T-helper 9 cell (primary cell): ENCODE data around the gene TEX53.

ENCODE experiments used
- DNase-seq: peaks from one replicate; pipeline ENCODE4 v3.0.0-alpha.2; 2020

TEX53 gene

DNA sequence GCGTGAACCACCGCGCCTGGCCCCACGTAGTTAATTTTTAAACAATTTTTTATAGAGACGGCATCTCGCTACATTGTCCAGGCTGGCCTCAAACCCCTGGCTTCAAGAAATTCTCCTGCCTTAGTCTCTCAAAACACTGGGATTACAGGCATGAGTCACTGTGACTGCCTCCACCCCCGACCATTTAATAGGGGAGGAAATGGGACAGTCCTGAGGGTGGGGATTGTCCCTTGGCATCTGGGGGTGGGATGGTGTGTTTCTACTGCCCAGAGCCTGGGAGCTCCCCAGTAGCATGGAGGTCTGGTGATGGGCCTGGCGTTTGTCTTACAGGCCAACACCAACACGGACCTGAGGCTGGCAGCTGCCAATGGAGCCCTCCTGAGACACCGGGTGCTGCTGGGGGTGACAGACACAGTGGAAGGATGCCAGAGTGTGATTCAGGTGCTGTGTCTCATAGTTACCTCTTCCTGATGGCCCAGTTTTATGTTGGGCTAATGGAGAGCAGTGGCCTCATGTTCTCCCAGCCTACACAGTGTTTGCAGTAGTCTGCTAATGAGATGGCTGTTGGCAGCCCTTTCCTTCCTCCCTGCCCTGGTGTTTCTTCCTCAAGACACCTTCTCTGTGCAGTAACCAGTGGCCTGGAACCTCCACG is 24.0 kb downstream of the TEX53 start:
- no peak for DNase-seq

DNA sequence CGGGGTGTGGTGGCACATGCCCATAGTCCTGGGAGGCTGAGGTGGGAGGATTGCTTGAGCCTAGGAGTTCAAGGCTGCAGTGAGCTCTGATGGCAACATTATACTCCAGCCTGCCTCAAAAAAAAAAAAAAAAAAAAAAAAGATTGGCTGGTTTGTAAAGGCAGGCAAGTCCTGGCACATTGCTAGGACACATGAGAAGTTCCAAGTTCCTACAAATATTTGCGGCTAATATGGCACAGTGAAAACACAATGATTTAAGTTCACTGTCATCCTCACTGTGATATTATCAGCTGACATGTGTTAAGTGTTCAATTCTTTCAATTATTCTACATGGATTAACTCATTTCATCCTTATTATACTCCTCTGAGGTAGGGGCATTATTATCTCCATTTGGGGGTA is 26.4 kb downstream of the TEX53 start:
- no peak for DNase-seq

DNA sequence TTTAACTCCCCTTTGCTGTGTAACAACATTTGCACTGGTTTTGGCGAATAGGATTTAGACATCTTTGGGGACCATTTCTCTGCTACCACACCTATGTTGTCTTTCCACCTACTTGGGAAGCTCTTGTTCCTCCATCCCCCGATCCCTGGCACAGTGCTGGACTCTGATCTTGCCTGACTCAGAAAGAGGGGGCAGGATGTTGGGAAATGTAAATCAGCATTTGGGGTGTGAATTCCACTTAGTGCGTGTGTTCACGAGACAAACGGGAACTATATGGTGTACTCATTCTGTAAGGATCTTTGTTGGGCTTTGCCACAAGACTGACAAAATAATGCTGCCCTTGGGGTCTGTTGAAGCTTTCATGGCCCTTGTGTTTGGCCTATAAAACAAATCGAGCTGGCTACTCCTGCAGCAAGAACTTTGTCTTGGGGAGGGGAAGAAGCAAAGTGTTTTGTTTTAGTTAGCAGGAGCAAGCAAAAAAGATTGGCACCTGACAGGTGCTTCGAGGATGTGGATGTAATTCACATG is 28.0 kb downstream of the TEX53 start:
- no peak for DNase-seq

DNA sequence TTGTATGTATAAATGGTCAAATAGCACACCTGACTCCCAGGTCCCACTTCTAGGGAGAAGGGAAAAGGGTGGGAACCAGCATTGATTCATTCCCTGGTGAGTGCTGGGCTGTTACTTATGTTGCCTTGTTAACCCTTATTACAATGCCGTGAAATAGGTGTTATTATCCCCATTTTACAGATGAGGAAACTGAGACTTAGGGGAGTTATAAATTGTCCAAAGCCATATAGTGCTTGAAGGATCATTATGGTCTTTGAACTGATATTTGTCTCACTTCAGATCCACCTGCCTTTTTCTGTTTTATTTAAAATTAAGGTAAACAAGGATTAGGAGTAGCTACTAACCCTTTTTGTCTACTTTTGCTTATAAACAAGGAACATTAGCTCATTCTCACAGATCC is 30.1 kb downstream of the TEX53 start:
- no peak for DNase-seq

DNA sequence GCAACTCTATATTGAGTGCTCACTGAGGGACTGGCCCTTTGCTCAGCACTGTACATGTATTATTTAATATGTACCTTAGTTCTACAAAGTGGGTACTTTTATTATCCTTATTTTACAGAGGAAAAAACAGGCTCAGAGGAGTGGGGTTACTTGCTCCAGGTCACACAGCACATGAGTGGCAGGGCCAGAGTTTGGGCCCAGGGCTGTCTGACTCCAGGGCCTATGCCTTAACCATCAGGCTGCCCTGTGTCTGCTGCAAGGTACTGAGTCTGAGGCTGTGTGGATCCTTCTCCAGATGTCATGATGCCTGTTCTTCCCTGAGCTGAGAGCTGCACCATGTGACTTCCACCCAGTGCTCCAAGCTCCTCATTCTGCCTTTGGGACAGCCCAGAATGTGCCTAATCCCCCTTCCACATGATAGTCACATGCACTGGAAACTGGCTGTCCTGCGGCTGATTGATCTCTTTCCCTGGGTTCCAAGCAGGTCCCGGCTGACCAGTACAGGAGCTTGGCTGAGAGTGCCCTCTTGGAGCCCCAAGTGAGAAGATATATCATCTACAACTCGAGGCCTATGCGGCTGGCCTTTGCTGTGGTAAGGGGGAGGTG is 31.1 kb downstream of the TEX53 start:
- no peak for DNase-seq

DNA sequence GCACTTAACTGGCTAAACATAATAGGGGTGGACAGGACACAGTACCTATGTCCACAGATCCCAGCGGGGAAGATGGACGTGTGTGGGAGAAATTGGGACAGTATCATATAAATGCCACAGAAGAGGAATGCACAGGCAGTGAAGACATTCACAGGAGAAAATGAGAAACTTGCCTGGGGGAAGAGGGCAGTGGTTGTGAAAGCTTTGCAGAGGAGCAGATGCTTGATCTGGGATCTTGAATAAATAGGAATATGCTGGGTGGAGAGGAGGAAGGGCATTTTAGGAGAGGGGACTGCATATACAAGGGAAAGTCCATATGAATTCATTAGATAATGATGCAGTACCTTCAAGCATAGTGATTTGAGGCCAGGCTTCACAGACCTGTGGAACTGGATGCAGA is 32.9 kb downstream of the TEX53 start:
- DNase-seq = no peak

DNA sequence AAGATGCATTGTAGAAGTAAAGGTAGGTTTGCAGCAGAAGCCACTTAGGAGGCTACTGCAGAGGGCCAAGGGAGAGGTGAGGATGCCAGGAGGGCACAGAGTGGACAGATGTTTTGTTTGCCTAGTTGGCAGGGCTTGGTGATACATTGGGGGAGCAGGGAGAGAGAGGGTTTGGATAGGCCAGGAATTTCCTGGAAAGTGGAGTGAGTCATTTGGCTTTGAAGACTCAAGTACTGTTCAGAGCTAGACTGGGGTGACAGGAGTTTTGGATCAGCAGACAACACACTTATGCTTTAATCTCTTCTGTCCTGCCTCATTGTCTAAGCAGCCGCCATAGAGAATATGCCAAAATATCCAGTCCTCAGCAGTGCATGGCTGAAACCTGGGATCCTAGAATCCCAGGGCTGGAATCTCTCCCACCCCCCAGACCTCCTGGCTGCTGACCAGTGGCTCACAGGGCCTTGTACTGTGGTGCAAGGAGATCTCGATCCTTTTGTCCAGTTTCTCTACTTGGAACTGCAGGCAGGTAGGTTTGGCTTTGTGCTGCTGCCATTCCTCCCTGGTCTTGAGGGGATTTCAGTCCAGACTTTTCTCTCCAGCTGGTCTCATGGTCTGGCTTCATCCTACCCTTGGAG is 35.5 kb downstream of the TEX53 start:
- DNase-seq = no peak

DNA sequence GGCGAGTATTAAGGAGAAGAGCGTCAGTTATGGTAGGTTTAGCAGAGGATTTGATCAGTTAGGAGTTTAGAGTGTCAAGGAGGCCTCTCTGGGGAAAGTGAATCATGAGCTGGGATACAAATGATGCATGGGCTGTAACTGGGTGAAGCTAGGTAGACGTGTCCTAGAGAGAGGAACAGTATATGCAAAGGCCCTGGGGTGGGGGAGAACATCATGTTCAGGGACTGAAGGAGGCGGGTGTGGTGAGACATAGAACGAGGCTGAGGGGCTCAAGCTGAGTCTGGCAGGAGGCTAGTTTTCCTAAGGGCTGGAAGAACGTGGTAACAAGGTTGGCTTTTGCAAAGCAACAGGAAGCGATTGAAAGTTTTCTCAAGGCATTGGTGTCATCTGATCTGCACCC is 36.0 kb downstream of the TEX53 start:
- no peak for DNase-seq

DNA sequence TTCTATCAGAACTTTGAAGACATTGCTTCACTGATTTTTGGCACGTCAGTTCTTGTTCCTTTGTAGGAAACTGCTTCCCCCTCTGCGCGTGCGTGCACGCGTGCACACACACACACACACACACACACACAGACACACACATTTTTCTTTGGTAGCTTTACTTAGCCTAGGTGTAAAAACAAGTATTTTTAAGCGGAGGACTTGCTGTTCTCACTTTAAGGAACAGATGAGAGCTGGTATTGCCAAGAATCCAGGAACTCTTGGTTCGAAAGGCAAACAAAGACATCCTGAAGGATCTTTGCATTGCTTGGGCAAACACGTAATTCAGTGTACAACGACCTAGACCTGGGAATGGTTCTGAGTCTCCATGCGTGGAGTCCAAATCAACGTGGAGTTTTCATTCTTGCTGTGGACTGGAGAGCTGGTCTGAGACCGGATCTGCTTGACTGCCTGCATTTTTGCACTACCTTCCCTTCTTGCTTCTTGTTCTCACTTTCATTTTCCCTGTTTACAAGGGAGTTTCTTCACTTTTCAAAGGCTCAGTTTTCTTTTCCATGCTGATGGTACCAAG is 38.3 kb downstream of the TEX53 start:
- DNase-seq = no peak

DNA sequence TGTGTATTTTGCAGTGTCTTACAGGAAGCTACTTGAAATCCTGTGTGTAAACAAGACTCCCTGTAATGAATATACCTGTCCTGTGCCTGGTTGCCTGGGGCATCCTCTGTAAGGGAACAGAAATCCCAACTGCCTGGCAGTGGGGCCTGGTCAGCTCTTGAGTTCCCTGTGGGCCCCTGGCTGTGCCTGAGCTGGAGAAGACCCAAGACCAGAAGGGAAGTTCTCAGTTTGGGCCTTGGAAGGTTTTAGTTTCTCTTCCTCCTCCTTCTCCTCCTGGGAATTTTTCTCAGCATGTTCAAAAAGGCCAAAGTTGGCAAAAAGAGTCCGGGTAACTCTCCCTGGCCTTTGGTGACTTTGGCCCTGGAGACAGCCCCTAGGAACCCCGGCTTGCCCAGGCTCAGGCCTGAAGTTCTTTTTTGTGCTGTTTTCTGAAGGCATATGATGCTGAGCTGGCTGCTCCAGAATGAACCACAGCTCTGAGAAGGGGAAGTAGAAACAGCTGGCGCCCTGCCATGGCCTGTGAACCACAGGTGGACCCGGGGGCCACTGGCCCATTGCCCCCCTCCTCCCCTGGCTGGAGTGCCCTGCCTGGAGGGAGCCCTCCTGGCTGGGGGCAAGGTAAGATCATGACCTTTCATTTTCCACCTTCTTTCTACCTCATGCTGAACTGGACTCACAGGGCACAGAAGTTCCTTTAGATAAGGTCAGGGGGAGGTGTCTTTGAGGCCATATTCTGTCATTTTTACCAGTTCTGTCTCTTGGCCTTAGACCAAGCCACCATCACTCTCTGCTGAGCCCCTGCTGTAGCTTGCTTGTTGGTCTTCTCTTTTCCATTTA is 40.7 kb downstream of the TEX53 start:
- no peak for DNase-seq

DNA sequence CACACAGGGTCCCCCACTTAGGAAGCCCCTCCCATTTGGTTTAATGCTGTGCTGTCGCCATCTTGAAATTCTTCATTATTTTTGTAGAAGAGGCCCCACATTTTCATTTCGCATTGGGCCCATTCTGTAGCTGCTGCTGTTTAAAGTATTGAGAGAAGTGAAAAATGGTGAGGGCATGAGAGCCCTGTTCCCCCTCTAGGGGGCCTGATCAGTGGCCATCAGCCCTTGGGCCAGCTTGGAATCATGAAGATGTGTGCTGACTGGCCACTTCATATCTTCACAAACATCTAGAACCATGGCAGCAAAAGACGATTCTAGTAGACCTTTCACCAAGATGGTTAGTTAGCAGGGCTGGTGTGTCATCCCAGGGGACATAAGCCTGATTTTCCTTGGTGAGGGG is 43.2 kb downstream of the TEX53 start:
- DNase-seq = no peak

DNA sequence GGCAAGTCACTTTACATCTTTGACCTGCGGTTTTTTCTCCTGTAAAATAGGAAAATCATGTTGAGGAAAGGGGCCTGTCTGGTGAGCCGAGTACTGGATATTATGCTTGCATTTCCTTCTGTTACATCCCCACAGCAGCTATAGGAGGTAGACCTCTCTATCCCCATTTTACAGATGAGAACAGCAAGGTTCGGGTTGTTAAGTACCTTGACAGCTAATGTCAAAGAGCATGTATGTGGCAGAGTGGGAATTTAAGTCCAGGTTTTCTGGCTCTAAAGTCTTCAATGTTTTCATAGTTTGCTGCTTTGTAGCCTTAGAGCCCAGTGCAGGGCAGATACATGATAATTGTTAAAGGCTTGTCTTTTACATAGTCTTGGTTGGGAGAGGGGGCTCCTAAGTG is 43.7 kb downstream of the TEX53 start:
- DNase-seq = no peak

DNA sequence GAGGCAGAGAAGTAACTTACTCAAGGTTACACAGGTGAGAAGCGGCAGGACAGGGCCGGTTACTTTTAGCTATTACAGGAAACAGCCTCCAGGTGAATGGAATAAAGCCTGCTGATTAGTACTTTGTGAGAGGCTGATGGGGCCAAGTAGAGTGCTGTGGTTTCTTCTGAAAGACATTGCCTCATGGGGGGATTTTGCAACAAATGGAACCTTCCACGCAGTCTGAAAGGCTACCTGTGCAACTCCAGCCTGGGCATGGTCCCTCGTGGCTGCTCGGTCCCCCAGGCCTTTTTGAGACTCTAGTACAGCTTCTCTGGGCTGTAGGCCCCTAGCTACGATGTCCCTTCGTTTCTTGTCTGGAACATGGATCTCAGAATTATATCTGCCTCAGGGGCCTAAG is 44.5 kb downstream of the TEX53 start:
- no peak for DNase-seq

DNA sequence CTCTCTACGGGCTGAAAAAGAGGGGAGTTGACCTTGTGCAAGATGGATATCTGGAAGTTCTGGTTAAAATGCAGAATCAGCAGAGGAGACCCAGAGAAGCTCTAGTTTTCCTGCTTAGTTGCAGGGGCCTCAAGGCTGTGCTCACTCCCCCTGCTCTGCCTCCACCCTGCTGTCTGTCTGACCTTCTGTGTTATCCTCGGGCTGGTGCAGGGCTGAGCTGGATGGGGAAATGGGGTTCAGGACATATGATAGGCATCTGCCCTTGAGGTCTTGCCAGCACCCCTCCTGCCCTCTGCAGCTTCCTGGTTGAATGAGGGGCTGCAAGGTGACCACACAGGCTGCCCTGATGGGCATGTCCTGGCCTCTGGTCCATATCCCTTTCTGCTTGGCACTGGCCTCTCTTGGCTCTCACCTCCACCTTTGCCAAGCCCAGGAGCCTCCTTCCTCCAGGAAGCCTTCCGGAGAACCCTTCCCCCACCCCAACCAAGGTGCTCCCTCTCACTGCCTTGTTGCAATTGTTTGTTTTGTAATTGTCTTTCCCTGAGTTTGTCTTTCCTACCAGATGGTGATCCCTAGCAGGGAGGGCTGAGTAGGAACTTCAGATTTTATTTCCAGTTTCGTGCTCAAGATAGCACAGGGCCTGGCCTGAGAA is 45.2 kb downstream of the TEX53 start:
- no peak for DNase-seq

DNA sequence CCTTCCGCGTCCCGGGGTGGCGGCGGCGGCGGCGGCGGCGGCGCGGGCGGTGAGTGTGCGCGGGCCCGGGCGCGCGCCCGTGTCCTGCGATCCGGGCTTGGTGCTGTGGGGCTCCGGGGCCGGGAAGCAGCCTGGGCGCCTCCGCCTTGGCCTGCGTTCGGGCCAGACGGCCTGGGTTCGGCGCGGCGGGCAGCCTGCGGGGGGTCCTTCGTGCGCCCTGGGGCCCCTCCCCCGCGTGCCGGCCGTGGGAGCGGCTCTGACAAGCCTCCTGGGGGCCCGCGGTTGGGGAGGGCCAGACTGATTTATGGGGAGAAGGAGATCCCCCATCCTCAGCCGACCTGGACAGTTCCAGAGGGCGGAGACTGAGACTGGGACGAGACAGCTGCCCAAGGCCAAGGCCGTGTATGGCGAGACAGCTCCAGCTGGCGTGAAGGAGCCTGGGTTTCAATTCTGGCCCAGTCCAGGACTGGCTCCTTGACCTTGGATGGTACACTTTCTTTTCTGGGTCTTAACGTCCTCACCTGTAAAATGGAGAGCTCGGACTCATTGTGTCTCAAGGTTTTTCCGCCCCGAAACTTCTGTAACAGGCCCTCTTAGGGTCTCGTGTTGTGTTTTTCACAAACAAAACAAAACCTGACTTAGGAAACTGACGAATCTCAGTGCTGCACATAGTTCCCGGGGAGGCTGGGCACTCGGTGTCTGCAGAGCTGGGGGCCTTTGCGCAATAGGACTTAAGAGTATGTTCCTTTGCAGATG is 45.9 kb downstream of the TEX53 start:
- peak; percentile 32 for DNase-seq

DNA sequence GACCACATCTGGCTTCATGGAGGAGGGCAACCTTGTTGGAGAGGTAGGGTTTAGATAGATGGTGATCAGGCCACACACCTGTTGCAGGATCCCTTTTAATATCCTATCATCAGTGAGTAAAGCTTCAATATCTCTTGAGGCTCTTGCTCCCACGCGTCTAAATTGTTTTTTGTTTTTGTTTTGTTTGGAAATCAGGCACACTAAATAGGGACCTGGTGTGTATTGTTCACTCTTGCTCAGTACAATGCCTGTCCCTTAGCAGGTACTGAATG is 49.1 kb downstream of the TEX53 start:
- DNase-seq = no peak

DNA sequence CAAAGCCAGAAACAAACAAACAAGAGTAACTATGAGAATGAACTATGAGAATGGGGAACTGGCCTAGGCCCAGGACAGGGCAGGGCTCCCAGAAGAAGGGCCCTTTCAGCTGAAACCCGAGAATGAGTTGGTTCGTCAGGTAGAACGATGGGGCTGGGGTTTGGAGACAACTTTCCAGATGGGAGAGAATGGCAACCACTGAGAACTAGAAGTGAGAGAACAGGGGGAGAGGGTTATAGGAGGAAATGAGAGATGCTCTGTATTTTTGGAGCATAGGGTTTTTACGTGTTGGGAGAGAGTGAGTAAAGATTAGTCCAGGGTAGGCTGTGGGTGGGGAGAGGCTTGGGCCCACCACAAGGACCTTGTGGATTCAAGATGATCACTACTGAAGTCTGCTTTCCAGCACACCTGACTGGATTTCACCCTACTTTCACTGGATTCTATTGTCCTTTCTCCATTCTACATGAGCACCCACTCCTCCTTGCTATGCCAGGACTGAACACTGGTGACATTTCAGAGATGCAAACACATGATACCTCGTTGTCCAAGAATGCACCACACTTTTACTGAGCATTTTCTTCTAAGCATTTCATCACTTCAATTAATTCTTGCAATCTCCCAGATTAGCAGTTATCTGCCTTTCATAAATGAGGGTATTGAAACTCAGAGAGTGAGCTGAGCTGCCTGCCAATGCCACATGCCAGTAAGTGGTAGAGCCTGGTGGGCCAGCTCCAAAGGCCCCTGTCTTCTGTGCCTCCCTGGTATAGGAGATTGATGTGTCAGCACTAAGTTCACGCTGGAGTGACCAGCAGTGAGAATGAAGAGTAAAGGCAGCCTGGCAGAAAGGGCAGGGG is 49.7 kb downstream of the TEX53 start:
- no peak for DNase-seq

DNA sequence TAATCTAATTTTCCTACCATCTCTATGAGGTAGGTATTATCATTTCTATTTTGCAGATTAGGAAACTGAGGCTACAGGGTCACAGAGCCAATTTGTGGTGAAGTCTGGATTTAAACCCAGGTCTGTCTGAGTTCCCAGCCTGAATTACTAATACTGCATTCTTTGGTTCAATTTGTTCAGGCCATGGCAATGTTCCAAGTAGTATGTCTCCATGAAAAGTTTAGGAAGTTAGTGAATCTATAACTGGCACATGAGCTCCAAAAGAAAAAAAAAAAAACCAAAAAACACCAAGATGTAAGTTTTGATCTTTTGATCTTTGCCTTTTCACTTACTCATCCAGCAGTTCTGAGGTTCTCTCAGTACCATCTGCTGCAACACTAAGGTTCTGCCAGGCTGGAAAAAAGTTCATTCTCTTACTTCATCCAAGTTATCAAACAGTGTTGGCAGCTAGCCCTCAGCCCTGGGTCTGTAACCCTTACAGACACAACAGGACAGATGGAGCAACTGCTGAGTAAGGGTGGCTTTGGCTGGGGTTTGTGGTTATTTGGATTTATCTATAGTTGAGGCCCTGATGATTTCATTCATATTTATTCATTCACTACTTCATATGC is 50.9 kb downstream of the TEX53 start:
- no peak for DNase-seq
